GM19193 (cell line): ENCODE results near the gene S100A6.

Experiments
- POLR2A ChIP-seq: IDR thresholded peaks from 4 replicates; pipeline ENCODE4 v1.6.1; 2011; ENCODE audit not compliant: insufficient read depth, insufficient read length; ENCODE audit errors: extremely low read depth

The S100A6 gene

DNA sequence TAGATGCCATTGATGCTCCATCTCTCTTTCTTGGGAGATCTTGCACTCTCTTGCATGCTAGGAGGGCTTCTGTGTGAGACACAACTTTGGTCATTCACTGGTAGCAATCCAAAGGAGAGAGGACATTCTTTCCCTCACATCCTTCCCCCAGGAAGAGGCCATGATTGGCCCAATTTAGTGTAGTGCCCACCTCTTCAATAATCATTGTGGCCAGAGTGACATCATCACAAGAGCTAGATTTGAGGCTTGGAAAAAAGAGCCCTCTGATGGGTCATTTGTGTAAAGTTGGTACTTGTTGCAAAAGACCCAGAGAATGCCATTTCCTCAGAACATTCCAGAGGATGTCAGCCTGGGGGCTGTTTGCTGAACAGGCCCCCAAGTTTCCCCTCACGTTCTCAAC is 30.2 kb downstream of the S100A6 start:
- TF ChIP-seq POLR2A: no peak

DNA sequence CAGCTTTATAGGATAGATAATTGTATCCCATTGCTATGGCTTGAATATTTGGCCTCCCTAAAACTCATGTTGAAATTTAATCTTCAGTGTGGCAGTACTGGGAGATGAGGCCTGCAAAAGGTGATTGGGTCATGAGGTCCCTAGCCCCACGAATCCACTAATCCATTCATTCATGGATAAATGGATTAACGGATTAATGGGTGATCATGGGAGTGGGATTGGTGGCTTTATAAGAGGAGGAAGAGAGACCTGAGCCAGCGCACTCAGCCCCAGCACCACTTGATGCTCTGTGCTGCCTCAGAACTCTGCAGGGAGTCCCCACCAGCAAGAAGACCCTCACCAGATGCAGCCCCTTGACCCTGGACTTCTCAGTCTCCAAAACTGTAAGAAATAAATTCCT is 32.0 kb downstream of the S100A6 start:
- TF ChIP-seq POLR2A: no peak

DNA sequence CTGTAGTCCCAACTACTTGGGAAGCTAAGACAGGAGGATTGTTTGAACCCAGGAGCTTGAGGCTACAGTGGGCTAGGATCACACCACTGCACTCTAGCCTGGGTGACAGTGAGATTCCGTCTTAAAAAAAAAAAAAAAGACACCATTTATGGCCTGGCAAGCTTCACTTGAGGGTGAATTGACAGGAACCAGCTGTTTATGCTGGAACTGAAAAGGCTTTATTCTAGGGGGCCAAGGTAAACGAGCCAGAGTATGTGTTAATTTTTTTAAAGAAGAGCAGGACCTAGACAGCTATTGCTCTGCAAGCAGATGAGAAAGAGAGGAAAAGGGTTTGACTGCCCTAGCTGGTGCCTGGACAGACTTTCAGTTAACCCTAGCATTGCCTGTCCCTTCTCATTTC is 37.0 kb downstream of the S100A6 start:
- TF ChIP-seq POLR2A: no peak

DNA sequence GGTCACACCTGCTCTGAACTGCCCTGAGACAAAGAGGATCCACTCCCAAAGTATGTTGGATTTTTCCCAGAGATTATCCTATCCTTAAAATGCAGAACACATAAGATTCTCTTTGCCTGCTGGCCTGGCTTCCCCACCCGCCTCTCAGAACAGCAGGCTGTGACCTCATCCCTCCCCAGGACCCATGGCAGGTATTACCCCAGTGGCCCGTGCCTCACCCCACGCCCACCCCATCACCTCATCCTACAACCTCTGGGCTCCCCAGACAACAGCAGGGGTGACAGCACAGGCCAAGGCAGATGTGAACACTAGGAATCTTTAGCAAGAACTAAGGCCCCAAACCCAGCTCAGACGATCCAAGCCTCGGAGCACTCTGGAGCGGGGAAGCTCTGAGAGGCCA is 40.3 kb downstream of the S100A6 start:
- TF ChIP-seq POLR2A: no peak

DNA sequence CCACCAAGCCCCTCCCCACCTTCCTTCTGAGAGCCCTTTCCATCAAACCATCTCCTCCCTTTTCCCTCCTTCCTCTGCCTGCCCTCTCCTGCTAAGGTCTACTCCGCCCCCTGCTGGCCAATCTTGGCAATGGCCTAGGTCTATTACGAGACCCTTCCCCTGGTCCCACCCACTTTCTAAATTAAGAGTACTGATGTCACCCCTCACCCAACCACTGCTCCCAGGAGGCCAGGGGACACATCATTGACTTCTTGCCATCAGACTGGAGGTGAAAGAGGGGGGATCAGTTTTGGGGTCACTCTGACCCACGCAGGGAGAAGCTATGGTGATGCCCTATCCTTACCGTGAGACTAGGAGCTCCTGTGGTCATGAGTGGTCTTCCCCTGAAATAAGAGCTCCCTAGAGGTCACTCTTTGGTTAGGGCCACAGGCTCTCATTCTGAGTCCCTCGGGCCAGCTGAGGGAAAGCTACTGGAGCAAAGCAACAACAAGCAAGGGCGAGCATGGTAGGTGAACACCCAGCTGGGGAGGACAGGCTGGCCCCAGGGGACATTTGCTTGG is 40.7 kb downstream of the S100A6 start:
- no peak for TF ChIP-seq POLR2A

DNA sequence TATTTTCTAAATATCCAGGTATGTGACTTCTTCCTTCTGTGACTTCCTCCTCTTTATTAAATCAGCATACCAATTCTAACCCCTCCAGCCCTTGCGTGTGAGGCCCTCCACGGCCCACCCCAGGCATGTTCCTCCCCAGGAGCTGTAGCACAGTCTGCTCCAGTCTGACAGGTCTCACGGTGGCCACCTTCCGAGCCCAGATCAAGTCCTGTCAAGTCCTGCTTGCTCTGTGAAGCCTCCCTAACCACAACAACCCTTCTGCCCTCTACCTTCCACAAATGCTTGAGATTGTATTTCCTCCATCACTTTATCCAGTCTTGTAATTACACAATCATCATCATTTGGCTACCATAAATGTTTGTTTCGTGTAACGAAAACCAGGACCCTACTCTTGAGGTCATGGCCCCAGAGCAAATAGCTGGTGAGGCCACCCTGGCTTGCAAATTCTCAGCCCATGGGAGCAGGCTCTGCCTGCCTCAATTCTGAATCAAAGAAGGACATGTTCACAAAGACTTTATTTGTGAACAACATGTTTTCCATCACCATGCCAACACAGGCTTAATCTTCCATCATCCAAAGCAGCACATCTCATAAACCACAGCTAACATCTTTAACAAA is 42.3 kb downstream of the S100A6 start:
- no peak for TF ChIP-seq POLR2A

DNA sequence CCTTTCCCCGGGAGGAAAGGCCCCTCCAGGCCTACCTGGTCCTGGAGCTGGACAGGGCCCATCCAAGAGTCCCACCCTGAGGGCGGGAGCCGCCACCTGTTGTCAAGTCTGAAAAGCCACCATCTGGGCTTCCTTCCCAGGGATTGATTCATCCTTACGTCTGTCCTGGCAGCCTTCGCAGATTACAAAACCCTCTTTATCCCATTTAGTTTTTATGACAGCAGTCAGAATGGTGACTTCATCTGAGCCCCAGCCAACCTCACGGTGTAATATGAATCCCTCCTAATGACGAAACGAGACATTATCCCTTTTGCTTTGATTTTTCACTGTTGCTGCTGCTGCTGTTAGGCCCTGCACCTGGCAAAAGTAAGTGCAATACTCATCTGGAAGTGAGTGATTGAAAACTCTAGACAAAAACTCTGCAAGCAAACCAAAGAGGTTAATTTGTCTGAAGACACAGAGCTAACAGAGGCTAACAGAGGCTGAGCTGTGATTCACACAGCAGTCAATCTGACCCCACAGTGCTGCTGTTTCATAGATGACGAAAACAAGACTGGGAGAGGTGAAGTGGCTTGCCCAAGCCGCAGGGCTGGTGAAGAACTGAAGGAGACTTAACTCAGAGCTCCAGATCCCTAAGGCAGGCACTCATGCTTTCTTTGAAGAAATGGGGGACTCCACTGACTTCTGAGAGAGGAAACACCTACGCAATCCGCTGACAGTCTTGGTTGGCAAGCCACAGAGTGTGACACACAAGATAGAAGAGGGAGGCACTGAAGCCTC is 45.3 kb downstream of the S100A6 start:
- TF ChIP-seq POLR2A: no peak

DNA sequence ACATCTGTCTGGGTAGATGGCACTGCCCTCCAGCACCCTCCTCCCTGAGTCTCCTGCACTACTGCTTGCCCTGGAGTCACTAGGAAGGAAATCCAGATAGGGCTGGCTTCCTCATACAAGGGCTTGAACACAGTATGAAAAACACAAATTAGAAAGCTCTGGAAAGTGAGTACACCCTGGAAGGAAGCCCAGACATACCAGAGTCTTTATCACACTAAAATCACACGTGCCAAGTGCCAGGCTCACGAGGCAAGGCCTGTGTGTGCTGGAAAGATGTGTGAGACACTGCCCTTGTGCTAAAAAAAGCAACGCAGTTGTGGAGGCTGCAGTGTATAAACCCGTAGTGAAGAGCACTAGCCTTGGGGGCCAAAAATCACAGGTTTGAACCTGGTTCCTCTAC is 47.1 kb downstream of the S100A6 start:
- TF ChIP-seq POLR2A: no peak

DNA sequence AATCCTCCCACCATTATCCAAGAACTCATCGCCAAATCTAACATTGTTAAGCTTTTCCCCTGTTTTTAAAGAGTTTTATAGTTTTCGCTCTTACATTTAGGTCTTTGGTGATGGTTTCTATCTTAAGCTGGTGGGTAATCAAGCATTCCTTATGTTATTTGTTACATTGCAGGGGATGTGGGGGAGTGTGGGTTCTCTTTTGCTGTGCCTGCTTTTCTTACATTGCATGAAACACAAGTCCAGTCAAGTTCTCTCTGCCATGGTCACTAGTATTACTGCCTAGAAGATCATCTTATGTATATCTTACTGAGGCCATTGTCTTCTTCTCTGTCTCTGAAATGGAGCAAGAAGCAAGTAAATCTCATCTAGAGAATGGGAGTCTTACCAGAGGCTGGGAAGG is 48.1 kb downstream of the S100A6 start:
- no peak for TF ChIP-seq POLR2A

DNA sequence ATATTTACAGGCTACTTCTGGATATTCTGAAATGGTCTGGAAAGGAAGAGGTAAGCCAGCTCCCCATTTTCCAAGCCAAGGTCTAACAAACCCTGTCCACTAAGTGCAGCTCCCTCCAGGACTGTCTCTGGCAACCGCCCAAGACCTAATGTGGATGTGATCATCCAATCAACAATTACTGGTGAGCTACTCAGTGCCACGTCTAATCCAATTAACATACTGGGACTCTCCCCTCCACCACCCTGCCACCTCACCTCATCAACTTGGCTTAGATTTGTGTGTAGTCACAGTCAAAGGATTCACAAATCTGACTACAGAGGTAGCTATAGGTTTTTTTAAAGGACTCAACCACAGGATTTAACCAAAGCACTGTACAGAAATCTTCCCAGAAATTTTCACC is 49.9 kb downstream of the S100A6 start:
- no peak for TF ChIP-seq POLR2A
